Tibial nerve (tissue), 4 donors: ENCODE measurements around the gene DIP2C. TPM values are rescaled to one million over a fixed set of nuclear protein-coding genes. Genes with fewer than 3 reads are reported as not detected.

ENCODE experiments used
- DNase-seq, 2 donors: peaks; one replicate each; pipeline ENCODE4 v3.0.0-alpha.2; 2019; ENCODE audit warnings: low spot score in 2 of 2
- H3K27ac ChIP-seq, 4 donors: fragments of 200-600 bp; sonication (generic) in 3 of 4; one replicate each; pipeline ENCODE4 v1.5.1; 2017 to 2019; ENCODE audit warnings: mild to moderate bottlenecking in 1 of 4
- H3K27me3 ChIP-seq, 2 donors: fragments of 200-600 bp; sonication (generic) in 1 of 2; one replicate each; pipeline versions ENCODE4 v1.5.1 to v1.6.0; 2017 to 2019
- H3K36me3 ChIP-seq, 3 donors: fragments of 200-600 bp; sonication (generic); one replicate each; pipeline ENCODE4 v1.5.1; 2018 to 2019
- H3K4me1 ChIP-seq, 4 donors: fragments of 200-600 bp; sonication (generic) in 3 of 4; one replicate each; pipeline ENCODE4 v1.5.1; 2017 to 2019
- H3K4me3 ChIP-seq, 4 donors: fragments of 200-600 bp; sonication (generic) in 3 of 4; one replicate each; pipeline ENCODE4 v1.5.1; 2017 to 2019; ENCODE audit warnings: mild to moderate bottlenecking in 1 of 4, moderate library complexity in 1 of 4
- H3K9me3 ChIP-seq, 4 donors: fragments of 200-600 bp; sonication (generic) in 3 of 4; one replicate each; pipeline ENCODE4 v1.5.1; 2017 to 2019
- CTCF ChIP-seq, 5 experiments: fragments of 200-600 bp in 3 of 5; fragments of 450-650 bp in 2 of 5; sonication (generic) in 3 of 5; IDR thresholded peaks; one replicate each; pipeline ENCODE4 v1.5.1; 2016 to 2019; ENCODE audit warnings: antibody characterized with exemption in 5 of 5, mild to moderate bottlenecking in 3 of 5, moderate library complexity in 2 of 5
- EP300 ChIP-seq, 2 donors: sonication (generic); formaldehyde crosslinking; IDR thresholded peaks; one replicate each; pipeline ENCODE4 v1.6.1; 2017; ENCODE audit warnings: antibody characterized with exemption in 2 of 2, mild to moderate bottlenecking in 1 of 2
- POLR2A ChIP-seq, 2 donors: fragments of 450-650 bp; IDR thresholded peaks; one replicate each; pipeline ENCODE4 v1.6.1; 2017; ENCODE audit warnings: antibody characterized with exemption in 2 of 2, mild to moderate bottlenecking in 2 of 2, moderate library complexity in 2 of 2
- WGBS, 2 donors: methylation state at CpG; one replicate each; pipeline ENCODE4 v1.1.5; 2018; 5-methylcytosine and 5-hydroxymethylcytosine counted together
- total RNA-seq, 4 donors: library from RNA; depleted of rRNA; stranded (reverse); fragments of >200 nt; gene quantifications; one replicate each; pipeline ENCODE4 v1.1.0, GENCODE V29; 2016

The DIP2C gene
- total RNA-seq, 4 donors from 2014 or later: 31.4 to 46.5 (median 36.0) TPM

GRCh38 chr10:285216-285615, 404.3 kb downstream of the DIP2C start:
- H3K4me3 ChIP-seq: no peak overlapping the region
- no peaks in the 10 kb centered on the region for H3K9me3 ChIP-seq
- H3K36me3 ChIP-seq: peaks cover 0 to 98% (median 9%) of the 10 kb centered on the region in 3 donors
- 83% methylated on average over 15 of the region's 15 CpGs for WGBS, 2 donors
- no peak overlapping the region for H3K27ac ChIP-seq
- no peak for TF ChIP-seq CTCF (IDR thresholded peaks at IDR 0.05)
- no peak for TF ChIP-seq EP300 (IDR thresholded peaks at IDR 0.05)
- no peak for TF ChIP-seq POLR2A (IDR thresholded peaks at IDR 0.05)
- H3K27me3 ChIP-seq: no peaks in the 10 kb centered on the region
- DNase-seq: no peak
- no peaks in the 10 kb centered on the region for H3K4me1 ChIP-seq

GRCh38 chr10:283916-284356, 405.5 kb downstream of the DIP2C start:
- Histone ChIP-seq H3K4me3 (no peak overlapping the region), H3K27ac (no peak overlapping the region), H3K27me3 (no peaks in the 10 kb centered on the region), H3K36me3 (peaks cover 0 to 98% (median 9%) of the 10 kb centered on the region in 3 donors), H3K9me3 (no peaks in the 10 kb centered on the region), H3K4me1 (no peaks in the 10 kb centered on the region)
- TF ChIP-seq CTCF (IDR thresholded peaks at IDR 0.05): no peak
- TF ChIP-seq EP300 (IDR thresholded peaks at IDR 0.05): no peak
- no peak for TF ChIP-seq POLR2A (IDR thresholded peaks at IDR 0.05)
- WGBS, 2 donors: 85 to 86% methylated on average over 7 of the region's 7 CpGs
- DNase-seq: no peak

- no peaks in the 10 kb centered on the region for H3K27me3 ChIP-seq
- TF ChIP-seq CTCF (IDR thresholded peaks at IDR 0.05) (no peak), POLR2A (IDR thresholded peaks at IDR 0.05) (no peak), EP300 (IDR thresholded peaks at IDR 0.05) (no peak)
- H3K27ac ChIP-seq: no peak overlapping the region
- no peaks in the 10 kb centered on the region for H3K4me1 ChIP-seq
- no peaks in the 10 kb centered on the region for H3K9me3 ChIP-seq
- no peak for DNase-seq
- H3K36me3 ChIP-seq: peaks cover 0 to 98% (median 9%) of the 10 kb centered on the region in 3 donors
- no peak overlapping the region for H3K4me3 ChIP-seq
- 90 to 95% methylated on average over 8 of the region's 8 CpGs for WGBS, 2 donors
These were observed 406.4 kb downstream of the DIP2C start for GRCh38 chr10:283140-283479.

GRCh38 chr10:282294-283139, 407.0 kb downstream of the DIP2C start:
- no peak overlapping the region for H3K4me3 ChIP-seq
- H3K36me3 ChIP-seq: peaks cover 0 to 98% (median 9%) of the 10 kb centered on the region in 3 donors
- DNase-seq: no peak
- 81 to 90% methylated on average over 7 of the region's 7 CpGs for WGBS, 2 donors
- H3K27ac ChIP-seq: no peak overlapping the region
- H3K9me3 ChIP-seq: no peaks in the 10 kb centered on the region
- TF ChIP-seq POLR2A (IDR thresholded peaks at IDR 0.05) (no peak), EP300 (IDR thresholded peaks at IDR 0.05) (no peak), CTCF (IDR thresholded peaks at IDR 0.05) (no peak)
- H3K27me3 ChIP-seq: no peaks in the 10 kb centered on the region
- H3K4me1 ChIP-seq: no peaks in the 10 kb centered on the region

- no peak for DNase-seq
- H3K4me3 ChIP-seq: no peak overlapping the region
- no peaks in the 10 kb centered on the region for H3K4me1 ChIP-seq
- 91 to 94% methylated on average over 10 of the region's 10 CpGs for WGBS, 2 donors
- TF ChIP-seq EP300 (IDR thresholded peaks at IDR 0.05) (no peak), POLR2A (IDR thresholded peaks at IDR 0.05) (no peak), CTCF (IDR thresholded peaks at IDR 0.05) (no peak)
- H3K36me3 ChIP-seq: peaks cover 0 to 93% (median 0%) of the 10 kb centered on the region in 3 donors
- no peak overlapping the region for H3K27ac ChIP-seq
- no peaks in the 10 kb centered on the region for H3K27me3 ChIP-seq
- H3K9me3 ChIP-seq: no peaks in the 10 kb centered on the region
These were observed 409.8 kb downstream of the DIP2C start for GRCh38 chr10:279655-280054.
